ENCODE data around the gene C6orf47.
A peak's percentile ranks its signal among the peaks of the same experiment; 100 is the strongest.

Gene C6orf47

GRCh38 chr6:31615748-31616147, 44.8 kb downstream of the C6orf47 start:
- no peak for DNase-seq

- peak in 2 of 56 donors; percentile 9 to 21 for DNase-seq
These were observed 45.6 kb downstream of the C6orf47 start, which contains the start of gene AIF1 for GRCh38 chr6:31614684-31615578. TSS of gene AIF1 (plus strand) at chr6:31615234. CDS start at chr6:31615330, 96 bp downstream.

GRCh38 chr6:31614075-31614619, 46.4 kb downstream of the C6orf47 start:
- peak in 3 of 56 donors; percentile 0 to 37 (median 29) for DNase-seq

- no peak for DNase-seq
These were observed 49.6 kb downstream of the C6orf47 start for GRCh38 chr6:31610968-31611367.

- DNase-seq, result no peak
These were observed 50.8 kb downstream of the C6orf47 start for GRCh38 chr6:31609519-31610406.

Measured in nucleus accumbens (tissue), 56 donors.